Activated T-helper 2 cell treated with anti-CD3 and anti-CD28 coated beads, Interferon-gamma antibody, Interleukin-2, Interleukin-4, amounts not matched to agents 10 μg/mL and 5 μg/mL and 100 μg/mL, durations not matched to agents 14 hours and 24 hours and 36 hours (primary cell): ENCODE data around the gene IRS1. TPM values are rescaled to one million over a fixed set of nuclear protein-coding genes. Genes with fewer than 3 reads are reported as not detected.

Source experiments
- DNase-seq: peaks from one replicate; pipeline ENCODE4 v3.0.0; 2021; ENCODE audit warnings: low spot score
- H3K27ac Mint-ChIP-seq: one replicate; pipeline ENCODE4 v1.8.0; 2021; ENCODE audit warnings: mixed read lengths
- H3K27me3 Mint-ChIP-seq: one replicate; pipeline ENCODE4 v1.8.0; 2021; ENCODE audit warnings: low read depth, mixed read lengths
- H3K36me3 Mint-ChIP-seq: one replicate; pipeline ENCODE4 v1.8.0; 2021; ENCODE audit warnings: low read depth, mixed read lengths
- H3K4me1 Mint-ChIP-seq: one replicate; pipeline ENCODE4 v1.8.0; 2021; ENCODE audit warnings: low read depth, mixed read lengths
- H3K4me3 Mint-ChIP-seq: one replicate; pipeline ENCODE4 v1.8.0; 2021; ENCODE audit warnings: low read depth, mild to moderate bottlenecking, moderate library complexity, mixed read lengths
- H3K9me3 Mint-ChIP-seq: one replicate; pipeline ENCODE4 v1.8.0; 2021; ENCODE audit warnings: mixed read lengths
- intact Hi-C: fragments of 100-400 bp; cut with micrococcal nuclease; formaldehyde crosslinking; loops from one replicate; pipeline ENCODE4 v1.15.1; 2023
- total RNA-seq: library from RNA; stranded (reverse); gene quantifications from 2 replicates; pipeline ENCODE4 v1.2.3, GENCODE V29; 2022

The IRS1 gene
- total RNA-seq, 1 donor from 2014 or later = 1.9 TPM

- no peaks in the 10 kb centered on the region for H3K36me3 Mint-ChIP-seq
- H3K27ac Mint-ChIP-seq = no peak overlapping the region
- no peak overlapping the region for H3K4me3 Mint-ChIP-seq
- peaks cover 31% of the 10 kb centered on the region for H3K4me1 Mint-ChIP-seq
- intact Hi-C loops = loop anchor here (10.0 kb wide), 1 partner anchor 309 kb away; no protein-coding TSS in a partner anchor
- peaks cover under 1% of the 10 kb centered on the region for H3K27me3 Mint-ChIP-seq
- H3K9me3 Mint-ChIP-seq = no peaks in the 10 kb centered on the region
- no peak for DNase-seq
Measured at GRCh38 chr2:226794196-226794661, 5.4 kb downstream of the IRS1 start.

- H3K9me3 Mint-ChIP-seq = no peaks in the 10 kb centered on the region
- no peak overlapping the region for H3K27ac Mint-ChIP-seq
- no peaks in the 10 kb centered on the region for H3K36me3 Mint-ChIP-seq
- no peak overlapping the region for H3K4me3 Mint-ChIP-seq
- H3K4me1 Mint-ChIP-seq = peaks cover 36% of the 10 kb centered on the region
- no peak for DNase-seq
- peaks cover 6% of the 10 kb centered on the region for H3K27me3 Mint-ChIP-seq
- intact Hi-C loops = loop anchor here (10.0 kb wide), 1 partner anchor 309 kb away; no protein-coding TSS in a partner anchor
Measured at GRCh38 chr2:226793646-226794045, 6.0 kb downstream of the IRS1 start.

- Mint-ChIP-seq H3K9me3 (no peaks in the 10 kb centered on the region), H3K4me3 (peak overlapping the region; percentile 59), H3K4me1 (peaks cover 36% of the 10 kb centered on the region), H3K36me3 (no peaks in the 10 kb centered on the region), H3K27me3 (peaks cover 6% of the 10 kb centered on the region), H3K27ac (peak overlapping the region; percentile 80)
- DNase-seq = no peak
- intact Hi-C loops = loop anchor here (10.0 kb wide), 1 partner anchor 308 kb away; no protein-coding TSS in a partner anchor
Measured at GRCh38 chr2:226792155-226792881, 7.3 kb downstream of the IRS1 start.

GRCh38 chr2:226791487-226792081 lies 8.0 kb downstream of the IRS1 start:
- no peaks in the 10 kb centered on the region for H3K36me3 Mint-ChIP-seq
- no peaks in the 10 kb centered on the region for H3K9me3 Mint-ChIP-seq
- H3K4me3 Mint-ChIP-seq = peak overlapping the region; percentile 84
- peak overlapping the region; percentile 90 for H3K27ac Mint-ChIP-seq
- DNase-seq = peak; percentile 86
- peaks cover 36% of the 10 kb centered on the region for H3K4me1 Mint-ChIP-seq
- H3K27me3 Mint-ChIP-seq = peaks cover 6% of the 10 kb centered on the region
- intact Hi-C loops = loop anchor here (1.0 to 10.0 kb wide), 4 partner anchors 8 to 307 kb away; partner anchors contain the start of genes IRS1 and RHBDD1

- peak overlapping the region; percentile 84 for H3K4me3 Mint-ChIP-seq
- H3K27me3 Mint-ChIP-seq = peaks cover 6% of the 10 kb centered on the region
- DNase-seq = no peak
- H3K4me1 Mint-ChIP-seq = peaks cover 36% of the 10 kb centered on the region
- peak overlapping the region; percentile 90 for H3K27ac Mint-ChIP-seq
- intact Hi-C loops = loop anchor here (1.0 to 10.0 kb wide), 4 partner anchors 8 to 306 kb away; partner anchors contain the start of genes IRS1 and RHBDD1
- no peaks in the 10 kb centered on the region for H3K36me3 Mint-ChIP-seq
- H3K9me3 Mint-ChIP-seq = no peaks in the 10 kb centered on the region
Measured at GRCh38 chr2:226791056-226791486, 8.5 kb downstream of the IRS1 start.

- Mint-ChIP-seq H3K4me1 (peaks cover 36% of the 10 kb centered on the region), H3K27me3 (peaks cover 6% of the 10 kb centered on the region), H3K27ac (no peak overlapping the region), H3K36me3 (no peaks in the 10 kb centered on the region), H3K4me3 (no peak overlapping the region), H3K9me3 (no peaks in the 10 kb centered on the region)
- intact Hi-C loops = loop anchor here (2.0 to 10.0 kb wide), 3 partner anchors 46 to 306 kb away; partner anchors contain the start of gene RHBDD1
- no peak for DNase-seq
Measured at GRCh38 chr2:226790431-226790830, 9.2 kb downstream of the IRS1 start.

- Mint-ChIP-seq H3K4me3 (peak overlapping the region; percentile 17), H3K36me3 (no peaks in the 10 kb centered on the region), H3K9me3 (no peaks in the 10 kb centered on the region), H3K27ac (no peak overlapping the region), H3K27me3 (peaks cover 6% of the 10 kb centered on the region), H3K4me1 (peaks cover 36% of the 10 kb centered on the region)
- intact Hi-C loops = loop anchor here (2.0 to 10.0 kb wide), 3 partner anchors 47 to 305 kb away; partner anchors contain the start of gene RHBDD1
- no peak for DNase-seq
Measured at GRCh38 chr2:226790011-226790410, 9.6 kb downstream of the IRS1 start.

- Mint-ChIP-seq H3K27me3 (peaks cover 6% of the 10 kb centered on the region), H3K36me3 (no peaks in the 10 kb centered on the region), H3K4me1 (peaks cover 34% of the 10 kb centered on the region), H3K4me3 (no peak overlapping the region), H3K9me3 (no peaks in the 10 kb centered on the region), H3K27ac (no peak overlapping the region)
- DNase-seq = no peak
- intact Hi-C loops = no loop called here
Measured at GRCh38 chr2:226788881-226789490, 10.6 kb downstream of the IRS1 start.

GRCh38 chr2:226788064-226788463 lies 11.6 kb downstream of the IRS1 start:
- Mint-ChIP-seq H3K9me3 (peaks cover 3% of the 10 kb centered on the region), H3K27me3 (peaks cover 6% of the 10 kb centered on the region), H3K4me3 (no peak overlapping the region), H3K27ac (no peak overlapping the region), H3K36me3 (no peaks in the 10 kb centered on the region), H3K4me1 (peaks cover 30% of the 10 kb centered on the region)
- intact Hi-C loops = no loop called here
- no peak for DNase-seq

- Mint-ChIP-seq H3K4me3 (no peak overlapping the region), H3K27ac (no peak overlapping the region), H3K27me3 (peaks cover 11% of the 10 kb centered on the region), H3K36me3 (no peaks in the 10 kb centered on the region), H3K9me3 (peaks cover 3% of the 10 kb centered on the region), H3K4me1 (peaks cover 2% of the 10 kb centered on the region)
- intact Hi-C loops = no loop called here
- DNase-seq = no peak
Measured at GRCh38 chr2:226783885-226784284, 15.7 kb downstream of the IRS1 start.

GRCh38 chr2:226782092-226782713 lies 17.4 kb downstream of the IRS1 start:
- no peak overlapping the region for H3K4me3 Mint-ChIP-seq
- H3K27ac Mint-ChIP-seq = no peak overlapping the region
- no peaks in the 10 kb centered on the region for H3K4me1 Mint-ChIP-seq
- H3K36me3 Mint-ChIP-seq = no peaks in the 10 kb centered on the region
- intact Hi-C loops = no loop called here
- DNase-seq = no peak
- H3K9me3 Mint-ChIP-seq = peaks cover 3% of the 10 kb centered on the region
- H3K27me3 Mint-ChIP-seq = peaks cover 17% of the 10 kb centered on the region

- no peak for DNase-seq
- intact Hi-C loops = no loop called here
Measured at GRCh38 chr2:226780431-226780830, 19.2 kb downstream of the IRS1 start.

More at GRCh38 chr2:226780431-226780830, 19.2 kb downstream of the IRS1 start:
- H3K27ac Mint-ChIP-seq = no peak overlapping the region
- H3K4me3 Mint-ChIP-seq = no peak overlapping the region
- no peaks in the 10 kb centered on the region for H3K36me3 Mint-ChIP-seq
- H3K27me3 Mint-ChIP-seq = peaks cover 27% of the 10 kb centered on the region
- H3K9me3 Mint-ChIP-seq = peaks cover 8% of the 10 kb centered on the region
- no peaks in the 10 kb centered on the region for H3K4me1 Mint-ChIP-seq
